A549 (cell line): ENCODE measurements around the gene CLEC4E. TPM values are rescaled to one million over a fixed set of nuclear protein-coding genes. Genes with fewer than 3 reads are reported as not detected.

Source experiments
- ATAC-seq, 2 experiments: fragments of 200-7000 bp in 1 of 2; fragments of >200 bp in 1 of 2; cut with Nextera tagmentation in 1 of 2; cut with Tn5 transposase in 1 of 2; 3 replicates each; pipeline versions ENCODE4 v1.8.0 to v1.9.1; 2018 to 2020; ENCODE audit warnings: mild to moderate bottlenecking in 1 of 2, moderate library complexity in 1 of 2
- CTCF ChIA-PET: fragments of 300-600 bp; sonication (Branson Sonifier 250); formaldehyde crosslinking; extraction: SDS; loops from one replicate; lab custom pipeline; 2021; ENCODE audit warnings: antibody characterized with exemption, inconsistent platforms; lab: Yijun Ruan, JAX
- POLR2A ChIA-PET: fragments of 350-600 bp; formaldehyde crosslinking; extraction: SDS; loops from one replicate; lab custom pipeline; 2021; ENCODE audit warnings: antibody characterized with exemption, inconsistent platforms; lab: Yijun Ruan, JAX
- DNase-seq, 2 experiments: peaks; one replicate each; pipeline versions ENCODE4 v3.0.0 to v3.0.0-alpha.2; 2011 to 2016; ENCODE audit warnings: low read depth in 1 of 2, low spot score in 1 of 2
- FAIRE-seq: peaks from 2 replicates; lab custom pipeline; 2011; peaks lifted over from hg19 to GRCh38; lab: Jason Lieb, UNC
- H3K27ac ChIP-seq, 2 experiments: fragments of >200 bp; sonication (Bioruptor Twin); formaldehyde crosslinking; 3 replicates each; pipeline ENCODE4 v1.5.1; 2016 to 2017
- H3K4me1 ChIP-seq: fragments of >200 bp; sonication (Bioruptor Twin); formaldehyde crosslinking; 3 replicates; pipeline ENCODE4 v1.6.1; 2016
- H3K4me2 ChIP-seq: fragments of >200 bp; sonication (Bioruptor Twin); formaldehyde crosslinking; 3 replicates; pipeline ENCODE4 v1.6.1; 2016
- H3K4me3 ChIP-seq: fragments of >200 bp; sonication (Bioruptor Twin); formaldehyde crosslinking; 3 replicates; pipeline ENCODE4 v1.5.1; 2016
- H3K9me3 ChIP-seq: fragments of >200 bp; sonication (Bioruptor Twin); formaldehyde crosslinking; 3 replicates; pipeline ENCODE4 v1.6.1; 2016
- BHLHE40 ChIP-seq: IDR thresholded peaks from 2 replicates; pipeline ENCODE4 v1.6.1; 2012; ENCODE audit warnings: low read depth, low read length, inconsistent platforms
- CBX2 ChIP-seq: fragments of 200-600 bp; sonication (generic); IDR thresholded peaks from 2 replicates; pipeline ENCODE4 v1.6.1; 2016; ENCODE audit warnings: low read depth, mild to moderate bottlenecking, borderline replicate concordance
- CBX8 ChIP-seq: fragments of 200-600 bp; sonication (generic); IDR thresholded peaks from 2 replicates; pipeline ENCODE4 v1.6.1; 2016
- EHMT2 ChIP-seq: fragments of 200-600 bp; sonication (generic); IDR thresholded peaks from 2 replicates; pipeline ENCODE4 v1.6.1; 2016; ENCODE audit warnings: antibody characterized with exemption, low read depth, mild to moderate bottlenecking, moderate library complexity
- FOSL2 ChIP-seq, 2 experiments: fragments of 450-650 bp in 1 of 2; fragments of >200 bp in 1 of 2; sonication (Bioruptor Twin) in 1 of 2; formaldehyde crosslinking; IDR thresholded peaks; 2 replicates each; pipeline versions ENCODE4 v1.5.0 to v1.6.1; 2016 to 2020; ENCODE audit warnings: mild to moderate bottlenecking in 1 of 2, moderate library complexity in 1 of 2
- FOXS1 ChIP-seq: fragments of 250-450 bp; sonication (Bioruptor Pico); IDR thresholded peaks from 2 replicates; pipeline ENCODE4 v1.5.0; 2020; ENCODE audit warnings: mild to moderate bottlenecking, moderate library complexity
- GATA3 ChIP-seq: IDR thresholded peaks from 2 replicates; pipeline ENCODE4 v1.6.1; 2012; ENCODE audit warnings: borderline replicate concordance
- HES2 ChIP-seq: fragments of >200 bp; sonication (Bioruptor Twin); formaldehyde crosslinking; IDR thresholded peaks from 2 replicates; pipeline ENCODE4 v1.6.1; 2016
- HOXA7 ChIP-seq: fragments of 250-450 bp; sonication (Bioruptor Pico); IDR thresholded peaks from 2 replicates; pipeline ENCODE4 v1.5.0; 2020; ENCODE audit warnings: mild to moderate bottlenecking, moderate library complexity
- HOXB13 ChIP-seq: fragments of 250-450 bp; sonication (Bioruptor Pico); IDR thresholded peaks from 2 replicates; pipeline ENCODE4 v1.5.0; 2020; ENCODE audit warnings: low read depth, mild to moderate bottlenecking, moderate library complexity
- JUNB ChIP-seq: fragments of >200 bp; sonication (Bioruptor Twin); formaldehyde crosslinking; IDR thresholded peaks from 2 replicates; pipeline ENCODE4 v1.6.1; 2016
- MAFK ChIP-seq: fragments of 450-650 bp; IDR thresholded peaks from 2 replicates; pipeline ENCODE4 v1.6.1; 2014; ENCODE audit not compliant: partially characterized antibody
- MAZ ChIP-seq: fragments of 150-350 bp; IDR thresholded peaks from 2 replicates; pipeline ENCODE4 v1.6.1; 2014; ENCODE audit warnings: antibody characterized with exemption, low read depth, low read length, borderline replicate concordance
- NFE2L2 ChIP-seq: fragments of 150-350 bp; conservative IDR thresholded peaks from 2 replicates; pipeline ENCODE4 v1.6.1; 2014; ENCODE audit warnings: low read length
- POLR2A ChIP-seq: IDR thresholded peaks from 2 replicates; pipeline ENCODE4 v1.6.1; 2012; ENCODE audit warnings: mild to moderate bottlenecking, low read length
- RCOR1 ChIP-seq: fragments of 150-350 bp; IDR thresholded peaks from 2 replicates; pipeline ENCODE4 v1.6.1; 2014; ENCODE audit warnings: antibody characterized with exemption, low read length, low read depth
- RNF2 ChIP-seq: fragments of 200-600 bp; sonication (generic); IDR thresholded peaks from 2 replicates; pipeline ENCODE4 v1.6.1; 2016; ENCODE audit warnings: low read depth, mild to moderate bottlenecking, antibody characterized with exemption, moderate library complexity, borderline replicate concordance
- SMC3 ChIP-seq: fragments of >200 bp; sonication (Bioruptor Twin); formaldehyde crosslinking; IDR thresholded peaks from 3 replicates; pipeline ENCODE4 v1.6.1; 2018; ENCODE audit warnings: inconsistent platforms
- TFCP2L1 ChIP-seq: fragments of 250-450 bp; sonication (Bioruptor Pico); IDR thresholded peaks from 2 replicates; pipeline ENCODE4 v1.5.0; 2021; ENCODE audit warnings: mild to moderate bottlenecking
- TP53 ChIP-seq: fragments of 250-450 bp; sonication (Bioruptor Pico); IDR thresholded peaks from 2 replicates; pipeline ENCODE4 v1.5.0; 2021; ENCODE audit warnings: mild to moderate bottlenecking, moderate library complexity
- USF2 ChIP-seq: fragments of 450-650 bp; IDR thresholded peaks from 2 replicates; pipeline ENCODE4 v1.6.1; 2014; ENCODE audit warnings: antibody characterized with exemption
- ZFP36 ChIP-seq: fragments of 450-650 bp; IDR thresholded peaks from 2 replicates; pipeline ENCODE4 v1.6.1; 2014; ENCODE audit warnings: borderline replicate concordance; ENCODE audit not compliant: partially characterized antibody
- WGBS: methylation state at CpG from one replicate; pipeline ENCODE4 v1.1.6; 2017; ENCODE audit errors: missing lambda C conversion rate; 5-methylcytosine and 5-hydroxymethylcytosine counted together
- polyA plus RNA-seq, 4 experiments: library from polyadenylated mRNA; depleted of rRNA in 3 of 4; stranded (reverse); fragments of >200 nt; fragmentation: RNase III in 1 of 4; extraction: RNeasy Plus Mini Kit Qiagen cat#74134 plus additional on column Dnase treatment in 1 of 4; gene quantifications; 2 replicates in 3 of 4; 3 replicates in 1 of 4; pipeline ENCODE4 v1.2.3, GENCODE V29; 2011 to 2017
- TF ChIP-seq, protein P1 (sequence below): fragments of 250-450 bp; sonication (Bioruptor Pico); IDR thresholded peaks from 2 replicates; pipeline ENCODE4 v1.5.0; 2021; ENCODE audit warnings: mild to moderate bottlenecking, moderate library complexity, borderline replicate concordance
- TF ChIP-seq, protein P2 (sequence below): IDR thresholded peaks from 2 replicates; pipeline ENCODE4 v1.6.1; 2012
- TF ChIP-seq, protein P3 (sequence below): fragments of 200-600 bp; sonication (generic); IDR thresholded peaks from 2 replicates; pipeline ENCODE4 v1.6.1; 2016; ENCODE audit warnings: antibody characterized with exemption, mild to moderate bottlenecking, moderate library complexity
- TF ChIP-seq, protein P4 (sequence below): fragments of 250-450 bp; sonication (Bioruptor Pico); IDR thresholded peaks from 2 replicates; pipeline ENCODE4 v1.5.0; 2020; ENCODE audit warnings: low read depth, mild to moderate bottlenecking, moderate library complexity
- TF ChIP-seq, protein P5 (sequence below): IDR thresholded peaks from 2 replicates; pipeline ENCODE4 v1.6.1; 2012; ENCODE audit warnings: low read depth, borderline replicate concordance

CLEC4E gene
- polyA plus RNA-seq, 2 of the 4 experiments (the other 2 are of a cell fraction): 0.06 TPM; not detected in 1

DNA sequence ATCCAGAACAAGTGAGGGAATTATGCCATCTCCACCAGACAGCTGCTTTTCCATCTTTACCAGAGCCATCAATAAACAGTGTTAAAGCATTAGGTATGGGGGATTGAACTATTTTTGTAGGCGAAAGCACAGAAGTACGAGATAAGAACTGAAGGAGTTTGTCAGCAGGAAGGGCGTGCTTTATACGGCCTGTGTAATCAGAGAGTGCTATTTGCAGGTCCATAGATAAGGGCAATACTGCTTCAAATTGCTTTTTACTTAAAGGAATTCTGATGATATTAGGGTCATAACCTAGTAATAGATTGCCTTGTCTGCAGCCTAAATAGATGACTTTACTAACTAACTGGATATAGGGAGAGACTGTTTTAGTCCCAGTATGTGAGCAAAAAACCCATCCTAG, 20.3 kb upstream of the CLEC4E start:
- no peak overlapping the region for H3K4me2 ChIP-seq
- no peak overlapping the region for H3K4me3 ChIP-seq
- H3K27ac ChIP-seq: no peak overlapping the region
- 55% methylated on average over 4 of the region's 4 CpGs for WGBS
- ChIA-PET CTCF (interaction anchor here (1.1 kb wide), 1 partner anchor 17 kb away, joined by 4 read pairs; no protein-coding TSS in a partner anchor), POLR2A (no interaction called here)
- FAIRE-seq (no peak), DNase-seq (no peak), ATAC-seq (no peak)
- no peaks in the 10 kb centered on the region for H3K4me1 ChIP-seq
- H3K9me3 ChIP-seq: peaks cover 2% of the 10 kb centered on the region; the same call in 1 of the 3 replicates
- TF ChIP-seq HOXA7 (CRISPR knock-in tag) (no peak), CBX8 (no peak), MAZ (no peak), FOXS1 (CRISPR knock-in tag) (no peak), NFE2L2 (no peak), ZFP36 (no peak), USF2 (no peak)
- TF ChIP-seq, protein P1, sequence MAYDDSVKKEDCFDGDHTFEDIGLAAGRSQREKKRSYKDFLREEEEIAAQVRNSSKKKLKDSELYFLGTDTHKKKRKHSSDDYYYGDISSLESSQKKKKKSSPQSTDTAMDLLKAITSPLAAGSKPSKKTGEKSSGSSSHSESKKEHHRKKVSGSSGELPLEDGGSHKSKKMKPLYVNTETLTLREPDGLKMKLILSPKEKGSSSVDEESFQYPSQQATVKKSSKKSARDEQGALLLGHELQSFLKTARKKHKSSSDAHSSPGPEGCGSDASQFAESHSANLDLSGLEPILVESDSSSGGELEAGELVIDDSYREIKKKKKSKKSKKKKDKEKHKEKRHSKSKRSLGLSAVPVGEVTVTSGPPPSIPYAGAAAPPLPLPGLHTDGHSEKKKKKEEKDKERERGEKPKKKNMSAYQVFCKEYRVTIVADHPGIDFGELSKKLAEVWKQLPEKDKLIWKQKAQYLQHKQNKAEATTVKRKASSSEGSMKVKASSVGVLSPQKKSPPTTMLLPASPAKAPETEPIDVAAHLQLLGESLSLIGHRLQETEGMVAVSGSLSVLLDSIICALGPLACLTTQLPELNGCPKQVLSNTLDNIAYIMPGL (CRISPR knock-in tag): no peak
- TF ChIP-seq, protein P2, sequence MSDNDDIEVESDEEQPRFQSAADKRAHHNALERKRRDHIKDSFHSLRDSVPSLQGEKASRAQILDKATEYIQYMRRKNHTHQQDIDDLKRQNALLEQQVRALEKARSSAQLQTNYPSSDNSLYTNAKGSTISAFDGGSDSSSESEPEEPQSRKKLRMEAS: no peak

DNA sequence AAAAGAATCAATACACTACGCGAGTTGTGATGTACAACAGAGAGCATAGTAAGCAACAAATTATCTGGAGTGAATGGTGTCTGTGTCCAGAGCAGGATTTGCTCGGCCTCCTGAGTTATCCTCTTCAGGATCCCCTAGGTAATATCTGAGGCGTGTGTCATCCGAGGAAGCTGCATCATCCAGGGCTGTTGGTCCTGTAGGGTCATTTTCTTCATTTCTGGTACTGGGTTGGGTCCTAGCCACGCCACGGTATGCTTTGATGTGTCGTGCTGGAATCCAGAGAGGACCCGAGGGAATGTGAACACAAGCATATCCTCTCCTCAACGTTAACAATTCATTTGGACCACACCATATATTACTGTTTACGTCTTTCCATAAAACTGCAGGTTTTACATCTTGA, 19.0 kb upstream of the CLEC4E start:
- no peak for DNase-seq
- Histone ChIP-seq H3K4me3 (no peak overlapping the region), H3K4me2 (no peak overlapping the region), H3K27ac (no peak overlapping the region), H3K9me3 (peaks cover 2% of the 10 kb centered on the region; the same call in 1 of the 3 replicates), H3K4me1 (no peaks in the 10 kb centered on the region)
- CTCF ChIA-PET: interaction anchor here (1.2 kb wide), 1 partner anchor 16 kb away, joined by 6 read pairs; no protein-coding TSS in a partner anchor
- WGBS: 41% methylated on average over 11 of the region's 11 CpGs
- ATAC-seq: no peak
- POLR2A ChIA-PET: interaction anchor here (0.5 kb wide), 1 partner anchor 74 kb away, joined by 3 read pairs; no protein-coding TSS in a partner anchor
- no peak for TF ChIP-seq SMC3
- no peak for TF ChIP-seq GATA3
- no peak for TF ChIP-seq FOSL2 (IDR thresholded peaks at IDR 0.05)
- no peak for TF ChIP-seq FOSL2 (CRISPR knock-in tag; IDR thresholded peaks at IDR 0.05)
- TF ChIP-seq EHMT2: no peak
- no peak for TF ChIP-seq POLR2A
- no peak for TF ChIP-seq ZFP36
- TF ChIP-seq BHLHE40: no peak
- no peak for TF ChIP-seq HES2
- TF ChIP-seq JUNB: no peak
- TF ChIP-seq TP53 (CRISPR knock-in tag): no peak
- no peak for TF ChIP-seq RCOR1
- TF ChIP-seq TFCP2L1 (CRISPR knock-in tag): no peak
- TF ChIP-seq, protein P3, sequence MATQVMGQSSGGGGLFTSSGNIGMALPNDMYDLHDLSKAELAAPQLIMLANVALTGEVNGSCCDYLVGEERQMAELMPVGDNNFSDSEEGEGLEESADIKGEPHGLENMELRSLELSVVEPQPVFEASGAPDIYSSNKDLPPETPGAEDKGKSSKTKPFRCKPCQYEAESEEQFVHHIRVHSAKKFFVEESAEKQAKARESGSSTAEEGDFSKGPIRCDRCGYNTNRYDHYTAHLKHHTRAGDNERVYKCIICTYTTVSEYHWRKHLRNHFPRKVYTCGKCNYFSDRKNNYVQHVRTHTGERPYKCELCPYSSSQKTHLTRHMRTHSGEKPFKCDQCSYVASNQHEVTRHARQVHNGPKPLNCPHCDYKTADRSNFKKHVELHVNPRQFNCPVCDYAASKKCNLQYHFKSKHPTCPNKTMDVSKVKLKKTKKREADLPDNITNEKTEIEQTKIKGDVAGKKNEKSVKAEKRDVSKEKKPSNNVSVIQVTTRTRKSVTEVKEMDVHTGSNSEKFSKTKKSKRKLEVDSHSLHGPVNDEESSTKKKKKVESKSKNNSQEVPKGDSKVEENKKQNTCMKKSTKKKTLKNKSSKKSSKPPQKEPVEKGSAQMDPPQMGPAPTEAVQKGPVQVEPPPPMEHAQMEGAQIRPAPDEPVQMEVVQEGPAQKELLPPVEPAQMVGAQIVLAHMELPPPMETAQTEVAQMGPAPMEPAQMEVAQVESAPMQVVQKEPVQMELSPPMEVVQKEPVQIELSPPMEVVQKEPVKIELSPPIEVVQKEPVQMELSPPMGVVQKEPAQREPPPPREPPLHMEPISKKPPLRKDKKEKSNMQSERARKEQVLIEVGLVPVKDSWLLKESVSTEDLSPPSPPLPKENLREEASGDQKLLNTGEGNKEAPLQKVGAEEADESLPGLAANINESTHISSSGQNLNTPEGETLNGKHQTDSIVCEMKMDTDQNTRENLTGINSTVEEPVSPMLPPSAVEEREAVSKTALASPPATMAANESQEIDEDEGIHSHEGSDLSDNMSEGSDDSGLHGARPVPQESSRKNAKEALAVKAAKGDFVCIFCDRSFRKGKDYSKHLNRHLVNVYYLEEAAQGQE: no peak
- no peak for TF ChIP-seq HOXB13 (CRISPR knock-in tag)
- no peak for TF ChIP-seq RNF2
- TF ChIP-seq, protein P4, sequence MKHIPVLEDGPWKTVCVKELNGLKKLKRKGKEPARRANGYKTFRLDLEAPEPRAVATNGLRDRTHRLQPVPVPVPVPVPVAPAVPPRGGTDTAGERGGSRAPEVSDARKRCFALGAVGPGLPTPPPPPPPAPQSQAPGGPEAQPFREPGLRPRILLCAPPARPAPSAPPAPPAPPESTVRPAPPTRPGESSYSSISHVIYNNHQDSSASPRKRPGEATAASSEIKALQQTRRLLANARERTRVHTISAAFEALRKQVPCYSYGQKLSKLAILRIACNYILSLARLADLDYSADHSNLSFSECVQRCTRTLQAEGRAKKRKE (CRISPR knock-in tag): no peak
- no peak for TF ChIP-seq CBX2
- TF ChIP-seq, protein P1 (CRISPR knock-in tag): no peak
- TF ChIP-seq, protein P5, sequence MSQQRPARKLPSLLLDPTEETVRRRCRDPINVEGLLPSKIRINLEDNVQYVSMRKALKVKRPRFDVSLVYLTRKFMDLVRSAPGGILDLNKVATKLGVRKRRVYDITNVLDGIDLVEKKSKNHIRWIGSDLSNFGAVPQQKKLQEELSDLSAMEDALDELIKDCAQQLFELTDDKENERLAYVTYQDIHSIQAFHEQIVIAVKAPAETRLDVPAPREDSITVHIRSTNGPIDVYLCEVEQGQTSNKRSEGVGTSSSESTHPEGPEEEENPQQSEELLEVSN: no peak
- no peak for TF ChIP-seq MAFK
- no peak for FAIRE-seq
